Adrenal gland (tissue), 5 donors: ENCODE data around the gene CSNK1E.

Source experiments
- CTCF ChIP-seq, 6 experiments: fragments of 450-650 bp in 4 of 6; fragments of 200-600 bp in 2 of 6; sonication (generic) in 1 of 6; IDR thresholded peaks; 1 replicate in 5 of 6; 2 replicates in 1 of 6; pipeline versions ENCODE4 v1.5.1 to v1.8.0; 2016 to 2021; ENCODE audit warnings: antibody characterized with exemption in 6 of 6, mild to moderate bottlenecking in 2 of 6, moderate library complexity in 1 of 6
- POLR2A ChIP-seq, 2 donors: fragments of 450-650 bp; IDR thresholded peaks; one replicate each; pipeline ENCODE4 v1.6.1; 2017; ENCODE audit warnings: antibody characterized with exemption in 2 of 2, mild to moderate bottlenecking in 2 of 2, moderate library complexity in 1 of 2
- donor health status: DM: no; HTN: no; CAD: no.

- TF ChIP-seq POLR2A (IDR thresholded peaks at IDR 0.05) (no peak), CTCF (IDR thresholded peaks at IDR 0.05) (no peak)
These were observed 73.1 kb downstream of the CSNK1E start for GRCh38 chr22:38244106-38244505.
